HCT116 (cell line): ENCODE measurements around the gene SCG5.

Experiments
- EGR1 ChIP-seq: IDR thresholded peaks from 2 replicates; pipeline ENCODE4 v1.6.1; 2012; ENCODE audit warnings: low read depth
- EZH2 ChIP-seq: fragments of 200-600 bp; sonication (generic); IDR thresholded peaks from 2 replicates; pipeline ENCODE4 v1.6.1; 2017; ENCODE audit warnings: antibody characterized with exemption, mixed run types
- POLR2A ChIP-seq: IDR thresholded peaks from 2 replicates; pipeline ENCODE4 v1.7.0; 2011; ENCODE audit warnings: borderline replicate concordance; ENCODE audit not compliant: insufficient read depth, insufficient read length; ENCODE audit errors: extremely low read depth
- RAD21 ChIP-seq: IDR thresholded peaks from 2 replicates; pipeline ENCODE4 v1.6.1; 2012; ENCODE audit warnings: low read depth, mild to moderate bottlenecking
- SP1 ChIP-seq: IDR thresholded peaks from 2 replicates; pipeline ENCODE4 v1.6.1; 2012; ENCODE audit warnings: low read depth
- SRF ChIP-seq: IDR thresholded peaks from 2 replicates; pipeline ENCODE4 v1.6.1; 2012; ENCODE audit warnings: low read depth
- ZNF274 ChIP-seq: fragments of 200-500 bp; sonication (Bioruptor generic); IDR thresholded peaks from 2 replicates; pipeline ENCODE4 v1.6.1; 2014; ENCODE audit warnings: mild to moderate bottlenecking, low read depth, low read length, inconsistent platforms
- TF ChIP-seq, protein P1 (sequence below), 3 experiments: fragments of 200-600 bp in 1 of 3; sonication (generic) in 1 of 3; IDR thresholded peaks in 2 of 3; conservative IDR thresholded peaks in 1 of 3; 2 replicates each; pipeline ENCODE4 v1.5.1; 2012 to 2017; ENCODE audit warnings: low read depth in 2 of 3, low read length in 2 of 3, antibody characterized with exemption in 1 of 3, borderline replicate concordance in 1 of 3, control low read depth in 1 of 3, mild to moderate bottlenecking in 1 of 3, mixed read lengths in 1 of 3, mixed run types in 1 of 3, moderate library complexity in 1 of 3; ENCODE audit not compliant: insufficient read depth in 1 of 3

DNA sequence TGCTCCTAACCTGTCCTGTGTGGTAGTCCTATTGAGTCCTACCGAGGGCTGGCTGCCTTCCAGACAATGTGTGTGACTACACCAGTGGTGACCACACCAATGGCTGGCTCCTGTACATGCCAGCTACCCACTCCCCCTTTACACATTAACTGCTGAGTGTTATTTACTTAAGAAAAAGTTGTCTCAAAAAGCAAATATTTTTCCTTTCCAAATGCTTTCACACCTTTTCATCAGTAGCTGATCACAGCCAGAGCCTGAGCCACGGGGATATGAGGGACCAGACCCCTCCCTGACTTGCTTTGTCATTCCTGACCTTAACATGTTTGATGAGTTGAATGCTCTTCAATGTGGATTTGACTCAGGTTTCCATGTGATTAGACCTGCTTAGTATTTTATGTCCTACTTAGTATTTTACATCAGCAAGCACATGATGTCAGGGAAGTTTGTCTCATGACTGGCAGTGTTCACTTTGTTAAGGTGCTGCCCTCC, 46.7 kb downstream of the SCG5 start:
- TF ChIP-seq EZH2 (no peak), POLR2A (no peak), SP1 (no peak), SRF (no peak), EGR1 (no peak), ZNF274 (no peak), RAD21 (no peak)
- TF ChIP-seq, protein P1, sequence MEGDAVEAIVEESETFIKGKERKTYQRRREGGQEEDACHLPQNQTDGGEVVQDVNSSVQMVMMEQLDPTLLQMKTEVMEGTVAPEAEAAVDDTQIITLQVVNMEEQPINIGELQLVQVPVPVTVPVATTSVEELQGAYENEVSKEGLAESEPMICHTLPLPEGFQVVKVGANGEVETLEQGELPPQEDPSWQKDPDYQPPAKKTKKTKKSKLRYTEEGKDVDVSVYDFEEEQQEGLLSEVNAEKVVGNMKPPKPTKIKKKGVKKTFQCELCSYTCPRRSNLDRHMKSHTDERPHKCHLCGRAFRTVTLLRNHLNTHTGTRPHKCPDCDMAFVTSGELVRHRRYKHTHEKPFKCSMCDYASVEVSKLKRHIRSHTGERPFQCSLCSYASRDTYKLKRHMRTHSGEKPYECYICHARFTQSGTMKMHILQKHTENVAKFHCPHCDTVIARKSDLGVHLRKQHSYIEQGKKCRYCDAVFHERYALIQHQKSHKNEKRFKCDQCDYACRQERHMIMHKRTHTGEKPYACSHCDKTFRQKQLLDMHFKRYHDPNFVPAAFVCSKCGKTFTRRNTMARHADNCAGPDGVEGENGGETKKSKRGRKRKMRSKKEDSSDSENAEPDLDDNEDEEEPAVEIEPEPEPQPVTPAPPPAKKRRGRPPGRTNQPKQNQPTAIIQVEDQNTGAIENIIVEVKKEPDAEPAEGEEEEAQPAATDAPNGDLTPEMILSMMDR (IDR thresholded peaks at IDR 0.05 in 2 of 3, conservative IDR thresholded peaks at IDR 0.05 in 1 of 3; ENCODE audit: borderline replicate concordance in 1 of 3, insufficient read depth in 1 of 3, low read depth in 2 of 3, low read length in 2 of 3) = no peak
